Thyroid gland (tissue), 4 donors: ENCODE results near the gene CLDN4. TPM values are rescaled to one million over a fixed set of nuclear protein-coding genes. Genes with fewer than 3 reads are reported as not detected.

Experiments
- DNase-seq, 2 donors: peaks; one replicate each; pipeline ENCODE4 v3.0.0-alpha.2; 2019
- H3K27ac ChIP-seq, 3 donors: fragments of 200-600 bp; sonication (generic); 1 replicate in 2 of 3; 2 replicates in 1 of 3; pipeline ENCODE4 v1.5.1; 2016 to 2019; ENCODE audit warnings: mild to moderate bottlenecking in 1 of 3, moderate library complexity in 1 of 3
- H3K27me3 ChIP-seq: fragments of 200-600 bp; sonication (generic); one replicate; pipeline ENCODE4 v1.5.1; 2019
- H3K36me3 ChIP-seq, 2 donors: fragments of 200-600 bp; sonication (generic); one replicate each; pipeline ENCODE4 v1.5.1; 2016 to 2019
- H3K4me1 ChIP-seq, 2 donors: fragments of 200-600 bp; sonication (generic); one replicate each; pipeline ENCODE4 v1.5.1; 2017 to 2019
- H3K4me3 ChIP-seq, 3 donors: fragments of 200-600 bp; sonication (generic); replicated peaks in 1 of 3; 1 replicate in 2 of 3; 2 replicates in 1 of 3; pipeline ENCODE4 v1.5.1; 2016; ENCODE audit warnings: mild to moderate bottlenecking in 1 of 3
- H3K9me3 ChIP-seq: fragments of 200-600 bp; sonication (generic); one replicate; pipeline ENCODE4 v1.5.1; 2017
- CTCF ChIP-seq, 6 experiments: fragments of 200-600 bp in 3 of 6; fragments of 450-650 bp in 3 of 6; sonication (generic) in 3 of 6; IDR thresholded peaks; one replicate each; pipeline ENCODE4 v1.5.1; 2016 to 2019; ENCODE audit warnings: antibody characterized with exemption in 6 of 6, mild to moderate bottlenecking in 2 of 6, inconsistent platforms in 1 of 6, moderate library complexity in 1 of 6
- POLR2A ChIP-seq, 2 donors: fragments of 450-650 bp; IDR thresholded peaks; one replicate each; pipeline ENCODE4 v1.6.1; 2017; ENCODE audit warnings: antibody characterized with exemption in 2 of 2, mild to moderate bottlenecking in 2 of 2, moderate library complexity in 1 of 2
- WGBS, 2 donors: methylation state at CpG; one replicate each; pipeline ENCODE4 v1.1.5; 2017; 5-methylcytosine and 5-hydroxymethylcytosine counted together
- intact Hi-C: fragments of 100-400 bp; cut with DNase I; formaldehyde crosslinking; loops from one replicate; pipeline ENCODE4 v1.15.1; 2023
- total RNA-seq, 4 donors: library from RNA; depleted of rRNA; stranded (reverse); fragments of >200 nt; gene quantifications; one replicate each; pipeline ENCODE4 v1.2.3, GENCODE V29; 2016

CLDN4 gene
- total RNA-seq, 4 donors from 2014 or later: 178 to 301 (median 196) TPM

- no peaks in the 10 kb centered on the region for H3K27me3 ChIP-seq
- H3K4me1 ChIP-seq: peaks cover 72 to 78% of the 10 kb centered on the region in 2 donors
- no peak overlapping the region for H3K4me3 ChIP-seq
- peak in 1 of 6 experiments; percentile 2 for TF ChIP-seq CTCF (IDR thresholded peaks at IDR 0.05)
- TF ChIP-seq POLR2A (IDR thresholded peaks at IDR 0.05): no peak
- H3K27ac ChIP-seq: peak overlapping the region; percentile 88 to 98 (median 90)
- H3K9me3 ChIP-seq: no peaks in the 10 kb centered on the region
- no peaks in the 10 kb centered on the region for H3K36me3 ChIP-seq
- intact Hi-C loops: loop anchor here (5.0 kb wide), 1 partner anchor 85 kb away; no protein-coding TSS in a partner anchor
- WGBS, 2 donors: 16 to 19% methylated on average over 7 of the region's 11 CpGs
- peak; percentile 97 to 98 for DNase-seq
These were observed 3.2 kb upstream of the CLDN4 start for GRCh38 chr7:73827567-73828106.

GRCh38 chr7:73828107-73828803, 2.5 kb upstream of the CLDN4 start:
- WGBS, 2 donors: 64 to 67% methylated on average over 12 to 13 of the region's 14 CpGs
- H3K27ac ChIP-seq: peak overlapping the region; percentile 90 to 98 (median 95)
- no peaks in the 10 kb centered on the region for H3K27me3 ChIP-seq
- intact Hi-C loops: loop anchor here (5.0 kb wide), 1 partner anchor 86 kb away; no protein-coding TSS in a partner anchor
- H3K4me3 ChIP-seq: no peak overlapping the region
- no peaks in the 10 kb centered on the region for H3K9me3 ChIP-seq
- no peak for DNase-seq
- H3K36me3 ChIP-seq: no peaks in the 10 kb centered on the region
- peaks cover 71 to 72% of the 10 kb centered on the region in 2 donors for H3K4me1 ChIP-seq
- TF ChIP-seq POLR2A (IDR thresholded peaks at IDR 0.05) (peak; percentile 59 to 84), CTCF (IDR thresholded peaks at IDR 0.05) (no peak)

GRCh38 chr7:73828972-73829371, 1.8 kb upstream of the CLDN4 start:
- no peaks in the 10 kb centered on the region for H3K27me3 ChIP-seq
- DNase-seq: no peak
- H3K27ac ChIP-seq: peak overlapping the region; percentile 90 to 98 (median 95)
- peaks cover 68 to 69% of the 10 kb centered on the region in 2 donors for H3K4me1 ChIP-seq
- no peak for TF ChIP-seq POLR2A (IDR thresholded peaks at IDR 0.05)
- no peak for TF ChIP-seq CTCF (IDR thresholded peaks at IDR 0.05)
- H3K36me3 ChIP-seq: no peaks in the 10 kb centered on the region
- no peak overlapping the region for H3K4me3 ChIP-seq
- intact Hi-C loops: loop anchor here (5.0 kb wide), 1 partner anchor 87 kb away; no protein-coding TSS in a partner anchor
- no peaks in the 10 kb centered on the region for H3K9me3 ChIP-seq
- WGBS, 2 donors: 91 to 97% methylated on average over 5 of the region's 5 CpGs

GRCh38 chr7:73829505-73829904, 1.3 kb upstream of the CLDN4 start:
- peak; percentile 68 to 75 for DNase-seq

More at GRCh38 chr7:73829505-73829904, 1.3 kb upstream of the CLDN4 start:
- TF ChIP-seq POLR2A (IDR thresholded peaks at IDR 0.05) (peak in 1 of 2 donors; percentile 56), CTCF (IDR thresholded peaks at IDR 0.05) (no peak)
- no peaks in the 10 kb centered on the region for H3K27me3 ChIP-seq
- H3K4me1 ChIP-seq: peaks cover 63 to 64% of the 10 kb centered on the region in 2 donors
- no peak overlapping the region for H3K4me3 ChIP-seq
- 33 to 37% methylated on average over 7 of the region's 7 CpGs for WGBS, 2 donors
- H3K27ac ChIP-seq: peak overlapping the region; percentile 90 to 98 (median 95)
- H3K36me3 ChIP-seq: no peaks in the 10 kb centered on the region
- intact Hi-C loops: loop anchor here (5.0 kb wide), 1 partner anchor 87 kb away; no protein-coding TSS in a partner anchor
- no peaks in the 10 kb centered on the region for H3K9me3 ChIP-seq
